Hematopoietic multipotent progenitor cell treated with erythropoietin and hydrocortisone succinate and interleukin-3 and kit ligand, for 17 days (in vitro differentiated cells): ENCODE data around the gene ECI2.

Experiments used
- DNase-seq: peaks from one replicate; pipeline ENCODE4 v3.0.0-alpha.2; 2015; ENCODE audit warnings: low spot score

Gene ECI2

DNA sequence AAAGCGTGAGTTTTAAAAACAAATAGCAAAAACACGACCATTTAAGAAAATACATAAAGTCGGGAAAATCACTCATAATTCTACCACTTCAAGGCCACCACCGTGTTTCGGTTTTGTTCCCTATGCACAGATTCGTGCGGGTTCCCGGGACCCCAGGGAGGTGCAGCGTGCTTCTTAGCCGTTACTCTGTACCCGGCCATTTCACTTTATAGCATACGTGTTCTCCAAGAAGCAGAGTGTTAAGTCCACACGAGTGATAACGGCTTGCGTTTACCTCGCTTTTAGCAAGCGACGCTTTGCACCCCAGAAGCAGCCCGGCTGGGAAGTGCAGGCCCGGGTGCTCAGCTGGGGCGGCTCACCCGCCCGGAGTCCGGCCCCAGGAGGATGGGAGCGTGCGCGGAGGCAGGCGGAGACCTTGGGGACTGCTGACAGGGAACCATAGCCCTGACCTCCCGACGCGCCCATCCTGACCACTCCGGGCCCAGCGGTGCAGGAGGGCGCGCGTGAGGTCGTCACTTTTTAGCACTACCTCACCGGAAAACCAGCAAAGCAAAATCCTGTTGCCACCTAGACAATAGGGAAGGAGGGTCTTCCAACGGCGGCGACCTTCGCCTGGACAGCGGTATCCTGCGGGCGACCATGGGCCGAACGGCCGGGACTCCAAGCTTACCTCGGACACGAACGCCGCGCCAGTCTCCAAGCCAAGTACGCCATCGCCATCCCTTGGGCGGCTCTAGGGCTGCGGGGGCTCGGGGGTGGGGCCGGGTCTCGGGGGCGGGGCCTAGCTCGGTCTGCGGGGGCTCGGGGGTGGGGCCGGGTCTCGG is at the start of gene ECI2:
Gene ECI2, minus strand, starts transcription at position 735 of the 824 bp plus-strand sequence. Its CDS starts 15 bp downstream, at position 720.
- no peak for DNase-seq

DNA sequence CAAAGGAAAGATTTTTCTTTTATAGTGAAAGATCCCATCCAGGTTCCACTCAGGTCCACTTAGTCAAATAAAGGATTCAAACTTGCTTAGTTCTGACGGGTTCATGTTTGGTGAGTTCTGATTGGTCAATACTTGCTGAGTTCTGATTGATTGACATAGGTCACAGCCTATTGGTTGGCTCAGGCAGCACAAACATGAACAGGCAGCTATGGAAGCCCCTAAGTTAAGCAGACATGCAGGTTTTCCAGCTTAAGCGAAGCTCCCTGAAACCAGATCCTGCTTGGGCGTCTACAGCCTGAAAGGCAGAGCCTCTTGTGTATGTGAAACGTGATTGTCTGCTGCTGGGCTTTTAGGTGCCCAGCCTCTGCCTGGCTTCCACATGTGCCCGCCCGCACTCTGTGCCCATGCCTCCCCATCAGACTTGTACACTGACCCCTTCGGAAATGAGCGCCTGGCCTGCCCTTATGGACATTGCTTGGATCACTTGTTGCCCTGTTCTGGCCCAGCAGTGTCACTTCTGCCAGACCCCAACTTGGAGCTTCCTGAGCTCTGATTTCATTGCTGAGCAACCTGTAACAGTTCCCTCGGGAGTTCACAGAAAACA is 45.4 kb upstream of the ECI2 start:
- DNase-seq = no peak

DNA sequence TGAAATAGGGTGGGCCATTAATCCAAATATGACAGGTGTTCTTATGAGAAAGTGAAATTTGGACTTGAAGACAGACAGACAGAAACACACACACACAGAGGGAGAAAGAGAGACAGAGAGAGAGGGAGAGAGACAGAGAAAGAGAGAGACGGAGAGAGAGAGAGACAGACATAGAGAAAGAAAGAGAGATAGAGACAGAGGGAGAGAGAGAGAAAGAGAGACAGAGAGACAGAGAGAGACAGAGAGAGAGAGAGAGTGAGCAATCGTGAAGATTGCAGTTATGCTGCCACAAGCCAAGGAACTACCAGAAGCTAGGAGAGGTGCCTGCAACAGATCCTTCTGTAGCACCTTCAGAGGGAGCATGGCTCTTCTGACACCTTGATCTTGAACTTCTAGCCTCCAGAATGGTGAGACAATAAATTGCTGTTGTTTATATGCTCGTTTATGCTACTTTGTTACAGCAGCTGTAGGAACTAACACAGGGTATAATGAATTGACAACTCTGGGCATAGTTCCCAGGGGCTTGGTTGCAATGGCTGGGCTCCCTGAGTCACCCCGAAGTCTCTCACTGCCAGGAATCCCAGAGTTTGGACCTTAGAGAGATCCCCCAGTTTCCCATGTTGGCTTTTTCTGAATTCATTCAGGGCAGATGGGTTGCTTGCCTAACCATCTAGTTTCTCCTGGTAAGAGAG is 44.7 kb upstream of the ECI2 start:
- no peak for DNase-seq

DNA sequence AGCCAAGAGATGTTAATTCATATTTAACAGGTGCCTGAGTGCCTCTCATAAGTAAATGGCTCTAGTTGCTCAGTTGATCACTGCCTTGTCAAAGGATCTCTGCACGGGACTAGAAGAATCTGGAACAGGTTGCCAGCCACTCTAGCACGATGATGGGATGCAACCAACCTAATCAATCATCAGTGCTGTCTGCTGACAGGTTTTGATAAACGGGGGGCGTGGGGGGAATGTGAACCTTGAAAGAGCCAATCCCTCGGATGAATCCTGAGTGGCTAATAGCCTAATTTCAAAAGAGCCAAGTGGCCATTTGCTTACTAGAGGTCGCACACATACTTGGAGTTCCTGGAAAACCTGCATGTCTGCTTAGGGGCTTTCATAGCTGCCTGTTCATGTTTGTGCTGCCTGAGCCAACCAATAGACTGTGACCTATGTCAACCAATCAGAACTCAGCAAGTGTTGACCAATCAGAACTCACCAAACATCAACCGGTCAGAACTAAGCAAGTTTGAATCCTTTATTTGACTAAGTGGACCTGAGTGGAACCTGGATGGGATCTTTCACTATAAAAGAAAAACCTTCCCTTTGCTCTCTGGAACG is 43.5 kb upstream of the ECI2 start:
- no peak for DNase-seq

- DNase-seq = peak; percentile 56
These were observed 41.5 kb upstream of the ECI2 start for GRCh38 chr6:4176907-4177306.

DNA sequence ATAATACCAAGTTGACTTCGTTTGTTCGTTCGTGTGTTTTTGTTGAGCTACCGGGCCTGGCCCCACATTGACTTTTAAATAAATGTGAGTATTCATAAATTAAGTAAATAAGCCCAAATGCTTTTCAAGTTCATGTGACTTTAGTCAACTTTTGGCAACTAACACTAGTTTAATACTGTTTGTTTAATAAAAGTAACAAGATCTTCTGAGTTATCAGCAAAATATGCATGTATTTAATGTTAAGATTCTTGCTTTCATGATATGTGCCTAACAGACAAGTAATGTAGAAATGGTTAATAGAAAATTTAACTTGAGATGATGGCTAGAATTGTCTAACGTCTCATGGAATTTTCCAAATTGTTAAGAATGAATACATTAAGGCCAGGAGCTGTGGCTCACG is 38.7 kb upstream of the ECI2 start:
- DNase-seq = no peak

- DNase-seq = no peak
These were observed 37.0 kb upstream of the ECI2 start for GRCh38 chr6:4172368-4172767.

GRCh38 chr6:4170297-4170696 is 34.9 kb upstream of the ECI2 start:
- no peak for DNase-seq

DNA sequence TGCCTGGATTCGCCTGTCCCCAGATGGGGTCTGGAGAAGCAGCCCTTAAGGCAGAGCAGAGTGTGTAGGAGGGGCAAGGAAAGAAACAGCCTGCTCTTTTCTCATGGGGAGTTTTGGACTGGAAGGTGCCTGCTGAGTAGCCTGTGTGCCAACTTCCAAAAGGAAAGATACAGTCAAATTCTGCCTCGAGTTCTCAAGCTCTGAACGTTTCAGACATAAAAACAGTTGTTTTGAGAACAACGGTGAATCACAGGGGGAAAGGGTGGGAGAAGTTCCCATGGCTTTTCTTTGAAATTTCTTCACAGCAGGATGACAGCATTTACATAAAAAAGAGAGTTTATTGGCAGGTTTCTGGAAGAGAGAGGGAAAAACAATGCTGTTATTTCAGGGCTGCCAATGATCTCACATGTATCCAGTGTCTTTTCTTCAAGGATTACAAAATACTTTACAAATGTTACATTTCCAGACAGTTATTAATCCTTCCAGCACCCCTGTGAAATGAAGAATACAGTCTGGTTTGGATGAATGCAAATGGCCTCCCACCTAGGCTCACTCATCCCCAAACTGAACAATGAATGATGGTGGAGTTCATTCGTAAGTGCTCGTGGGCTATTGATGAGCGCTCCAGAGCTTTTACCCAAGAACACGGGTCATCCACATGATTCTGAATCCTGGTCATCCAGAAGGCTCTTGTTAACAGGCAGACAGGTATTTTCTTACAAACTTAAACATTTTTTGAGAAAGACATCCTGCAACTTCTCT is 33.8 kb upstream of the ECI2 start:
- no peak for DNase-seq

- DNase-seq = no peak
These were observed 32.5 kb upstream of the ECI2 start for GRCh38 chr6:4167833-4168232.

DNA sequence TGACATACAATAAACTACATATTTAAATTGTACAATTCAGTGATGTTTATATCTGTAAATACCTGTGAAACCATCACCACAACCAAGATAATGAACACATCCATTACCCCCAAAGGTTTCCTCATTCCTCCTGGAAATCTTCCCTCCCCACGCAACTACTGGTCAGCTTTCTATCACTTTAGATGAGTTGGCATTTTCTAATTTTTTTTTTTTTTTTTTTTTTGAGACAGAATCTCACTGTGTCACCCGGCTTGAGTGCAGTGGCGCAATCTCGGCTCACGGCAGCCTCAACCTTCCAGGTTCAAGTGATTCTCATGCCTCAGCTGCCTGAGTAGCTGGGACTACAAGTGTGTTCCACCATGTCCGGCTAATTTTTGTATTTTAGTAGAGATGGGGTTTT is 31.7 kb upstream of the ECI2 start:
- no peak for DNase-seq

DNA sequence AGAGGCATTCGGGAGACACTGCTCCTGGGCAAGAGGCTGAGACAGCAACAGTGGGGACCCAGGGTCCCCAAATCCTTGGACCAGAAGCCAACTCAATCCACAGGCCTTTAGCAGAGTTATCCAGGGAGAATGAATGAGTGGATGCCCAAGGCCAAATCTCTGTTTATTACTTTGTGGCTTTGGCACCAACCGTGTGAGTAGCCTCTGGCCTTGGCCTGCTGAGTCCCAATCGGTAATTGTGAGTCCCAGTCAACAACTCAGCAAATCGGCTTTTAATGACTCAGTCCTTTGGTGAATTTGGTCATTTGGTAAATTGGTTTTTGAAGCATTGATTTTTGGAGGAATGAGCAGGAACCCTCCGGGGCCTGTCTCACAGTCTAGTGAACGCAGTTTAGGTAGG is 29.1 kb upstream of the ECI2 start:
- DNase-seq = no peak

- DNase-seq = no peak
These were observed 28.7 kb upstream of the ECI2 start for GRCh38 chr6:4164117-4164442.

DNA sequence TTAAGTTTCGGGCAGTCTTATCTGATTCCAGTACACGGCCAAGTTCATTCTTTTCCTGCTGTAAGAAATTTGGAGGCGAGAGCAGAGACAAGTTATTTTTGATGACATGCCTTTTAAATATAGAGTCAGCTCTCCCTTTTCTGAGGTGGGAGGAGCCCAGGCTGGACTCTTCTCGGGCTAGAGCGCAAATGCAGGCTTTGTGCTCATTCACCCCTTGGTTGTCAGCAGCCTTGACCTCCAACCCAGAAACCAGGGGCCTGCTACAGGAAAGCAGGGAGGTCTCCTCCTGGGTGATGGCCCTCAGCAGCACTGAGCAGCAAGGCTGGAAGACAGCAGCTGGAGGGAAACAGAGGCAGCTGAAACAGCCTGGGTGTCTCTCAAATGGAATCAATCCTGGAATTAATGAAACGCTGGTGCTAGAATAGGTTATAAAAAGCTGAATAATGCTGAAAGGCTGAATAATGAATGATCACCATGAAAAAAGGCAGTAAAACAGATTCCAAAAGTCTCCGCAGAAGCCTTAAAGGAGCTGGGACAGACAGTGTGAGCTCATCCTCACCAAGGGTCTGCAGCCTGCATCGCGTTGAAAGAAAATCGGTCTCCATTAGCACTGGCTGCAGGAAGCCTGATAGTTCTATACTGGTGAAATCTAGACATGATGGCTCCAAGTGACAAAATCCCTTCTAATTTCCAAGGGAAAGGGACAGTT is 28.2 kb upstream of the ECI2 start:
- DNase-seq = no peak

GRCh38 chr6:4162370-4162769 is 27.0 kb upstream of the ECI2 start:
- DNase-seq = no peak

DNA sequence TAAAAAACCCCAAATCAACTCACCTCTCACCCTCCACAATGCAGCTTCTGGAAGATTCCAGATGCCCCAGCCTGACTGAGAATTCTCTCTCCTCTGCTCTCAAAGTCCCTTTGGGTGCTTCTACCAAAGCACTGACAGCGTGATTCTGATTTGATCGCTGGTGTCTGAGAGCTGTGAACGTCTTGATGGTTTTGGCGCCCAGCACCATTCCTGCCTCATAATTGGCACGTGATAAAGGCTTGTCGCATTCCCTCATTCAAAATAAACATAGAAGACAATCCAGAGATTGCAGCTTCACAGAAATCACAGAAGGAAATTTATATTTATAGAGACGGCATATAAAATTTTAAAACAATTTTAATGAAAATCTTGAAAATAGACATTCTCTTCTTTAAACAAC is 24.1 kb upstream of the ECI2 start:
- DNase-seq = no peak

GRCh38 chr6:4157506-4157905 is 22.1 kb upstream of the ECI2 start:
- DNase-seq = no peak

GRCh38 chr6:4155848-4156466 is 20.6 kb upstream of the ECI2 start:
- DNase-seq = peak; percentile 89

- DNase-seq = no peak
These were observed 18.2 kb upstream of the ECI2 start for GRCh38 chr6:4153514-4153985.

DNA sequence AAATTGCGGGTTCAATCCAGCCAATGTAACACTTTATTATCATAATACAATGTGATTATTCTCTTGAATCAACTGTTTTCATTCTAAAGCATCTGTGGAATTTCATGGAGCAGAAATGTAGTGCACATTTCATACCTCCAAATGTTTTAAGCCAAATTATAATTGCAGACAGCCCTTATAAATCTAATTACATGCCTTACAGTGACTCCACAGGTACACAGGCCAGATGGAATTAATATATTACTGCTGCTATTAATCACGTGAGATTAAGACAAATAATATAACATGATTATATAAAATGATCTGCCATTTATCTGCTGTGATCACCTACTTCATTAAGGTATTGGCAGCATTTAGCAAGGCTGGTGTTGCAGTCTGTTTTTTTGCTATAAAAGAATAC is 9.7 kb upstream of the ECI2 start:
- no peak for DNase-seq

DNA sequence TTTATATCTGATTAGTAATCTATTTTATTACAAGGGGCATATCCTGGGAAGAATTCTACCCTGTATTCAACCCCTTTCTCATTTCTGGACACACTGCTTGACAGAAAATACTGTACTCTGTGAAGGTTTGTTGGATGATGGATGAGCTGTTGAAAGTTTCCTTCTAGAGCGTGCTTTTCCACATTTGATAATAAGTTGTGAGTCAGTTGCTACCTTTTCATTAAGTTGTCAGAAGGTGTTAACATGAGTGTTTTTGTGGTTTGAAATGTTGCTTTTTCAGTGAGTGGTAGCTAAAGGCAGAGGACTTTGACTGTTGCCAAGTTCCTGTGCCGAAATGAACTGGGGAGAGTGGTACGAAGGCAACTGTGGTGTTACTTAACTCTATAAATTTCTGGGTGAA is 3.9 kb upstream of the ECI2 start:
- no peak for DNase-seq
